HG03521 (cell line): Measurements from ENCODE around the gene HMGN1.
A peak's percentile ranks its signal among the peaks of the same experiment; 100 is the strongest.
"Not testable (repeated sequence)": the region's sequence is repeated elsewhere in the genome, so short reads cannot be mapped to it uniquely, and the experiment has no call there.

Experiments
- ATAC-seq: cut with Tn5 transposase; IDR thresholded peaks from one replicate; pipeline ENCODE4 v1.9.1; 2021; ENCODE audit warnings: mild to moderate bottlenecking, moderate library complexity; ENCODE audit not compliant: unreplicated experiment

HMGN1 gene

DNA sequence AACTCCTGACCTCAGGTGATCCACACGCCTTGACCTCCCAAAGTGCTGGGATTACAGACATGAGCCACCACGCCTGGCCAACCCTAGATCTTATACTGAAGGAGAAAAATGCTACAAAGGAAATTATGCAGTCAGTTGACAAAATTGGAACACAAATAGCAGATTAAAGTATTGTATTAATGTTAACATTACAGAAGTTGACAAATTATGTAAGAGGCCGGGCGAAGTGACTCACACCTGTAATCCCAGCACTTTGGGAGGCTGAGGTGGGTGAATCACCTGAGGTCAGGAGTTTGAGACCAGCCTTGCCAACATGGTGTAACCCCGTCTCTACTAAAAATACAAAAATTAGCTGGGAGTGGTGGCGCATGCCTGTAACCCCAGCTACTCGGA lies 21.0 kb upstream of the HMGN1 start:
- not testable (repeated sequence) for ATAC-seq

- no peak for ATAC-seq
Observed at GRCh38 chr21:39367783-39368182, 18.9 kb upstream of the HMGN1 start.

- no peak for ATAC-seq
Observed at GRCh38 chr21:39366563-39366962, 17.7 kb upstream of the HMGN1 start.

DNA sequence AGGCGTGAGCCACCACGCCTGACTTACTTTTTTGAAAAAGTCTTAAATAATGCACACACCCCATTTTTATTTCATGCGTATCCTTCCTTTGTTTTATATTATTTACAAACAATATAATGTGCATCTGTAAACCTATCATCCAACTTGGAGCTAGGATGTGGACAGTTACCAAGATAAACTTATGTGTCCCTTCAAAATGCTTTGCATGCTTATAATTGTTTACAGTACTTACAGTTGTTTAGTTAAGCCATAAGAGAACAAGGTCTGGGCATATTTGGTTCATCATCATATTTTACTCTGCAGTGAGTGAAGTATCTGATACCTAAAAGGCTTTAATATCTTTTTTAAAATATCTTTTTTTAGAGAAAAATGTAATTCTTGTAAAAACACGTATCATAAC lies 16.1 kb upstream of the HMGN1 start:
- no peak for ATAC-seq

- no peak for ATAC-seq
Observed at GRCh38 chr21:39363607-39364555, 15.0 kb upstream of the HMGN1 start.

DNA sequence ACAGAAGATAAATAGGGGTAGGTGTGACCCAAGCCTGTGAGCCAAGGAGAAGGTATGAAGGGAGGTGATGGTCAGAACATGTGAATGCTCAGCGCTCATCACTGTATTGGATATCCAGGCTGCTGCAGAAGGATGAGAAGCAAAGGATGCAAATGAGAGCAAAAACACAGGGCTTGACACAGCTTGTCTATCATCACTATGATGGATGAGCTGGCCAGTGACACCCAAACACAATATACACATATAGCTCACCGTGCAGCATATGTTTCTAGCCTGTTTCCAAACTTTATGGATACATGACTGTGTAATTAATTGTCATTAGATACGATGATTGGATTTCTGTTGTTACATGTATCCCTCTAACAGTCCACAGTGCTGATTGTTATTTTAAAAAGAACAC lies 13.8 kb upstream of the HMGN1 start:
- ATAC-seq: no peak

DNA sequence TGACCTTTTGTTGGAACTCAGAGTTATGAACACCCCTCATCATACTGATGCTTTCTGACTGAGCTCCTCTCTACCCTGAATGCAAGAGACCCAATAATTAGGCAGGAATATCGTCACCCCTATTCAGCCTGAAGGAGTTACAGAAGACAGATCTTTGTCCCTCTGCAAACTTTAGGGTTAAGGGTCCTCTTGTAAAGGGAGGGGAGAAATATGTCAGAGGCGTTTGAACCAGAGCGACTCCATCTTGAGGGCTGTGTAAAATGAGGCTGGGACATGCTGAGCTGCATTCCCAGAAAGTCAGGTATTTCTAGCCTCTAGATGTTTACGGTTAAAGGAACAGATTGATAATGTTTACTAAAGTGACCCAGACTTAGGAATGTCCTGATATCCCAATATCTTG lies 10.5 kb upstream of the HMGN1 start:
- ATAC-seq: no peak

- no peak for ATAC-seq
Observed at GRCh38 chr21:39353295-39353694, 4.4 kb upstream of the HMGN1 start.

DNA sequence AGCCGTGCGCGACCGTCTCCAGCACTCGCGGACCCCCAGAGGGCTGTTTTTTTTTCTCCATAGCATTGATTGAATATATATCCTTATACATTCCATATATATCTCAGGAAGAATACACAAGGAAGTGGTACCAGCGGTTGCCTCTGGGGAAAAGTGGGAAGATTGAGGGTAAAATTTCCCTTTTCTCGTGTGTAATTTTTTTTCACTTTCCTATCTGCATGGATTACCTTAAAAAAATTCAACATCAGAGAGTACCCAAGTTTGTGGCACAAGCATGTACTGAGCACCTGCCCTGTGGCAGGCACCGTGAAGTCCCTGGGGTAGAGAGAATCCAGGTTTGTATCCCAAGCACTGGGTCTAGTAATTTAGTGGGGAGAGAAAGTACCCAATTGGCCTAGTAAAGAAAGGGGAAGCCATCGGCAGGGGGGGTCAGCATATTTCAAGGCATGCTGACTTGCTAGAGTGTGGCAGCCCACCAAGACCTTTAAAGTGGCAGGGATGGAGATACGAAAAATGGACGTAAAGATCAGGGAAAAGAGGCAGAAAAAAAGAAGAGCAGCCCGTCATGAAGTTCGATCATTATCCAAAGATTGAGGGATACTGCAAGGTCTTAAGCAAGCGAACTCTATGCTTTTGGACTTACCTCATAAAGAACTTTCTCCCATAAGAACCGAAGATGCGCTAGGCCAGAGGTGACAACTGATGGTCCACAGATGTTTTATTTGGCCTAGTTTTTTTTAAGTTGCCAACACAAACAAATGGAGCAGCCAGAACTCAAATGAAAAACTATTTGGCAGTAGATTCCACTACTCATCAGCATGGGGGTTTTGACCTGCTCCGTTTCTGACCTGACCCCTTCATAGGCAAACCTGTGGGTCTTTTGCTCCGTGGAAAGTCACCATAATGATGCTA lies 1.5 kb upstream of the HMGN1 start:
- no peak for ATAC-seq

DNA sequence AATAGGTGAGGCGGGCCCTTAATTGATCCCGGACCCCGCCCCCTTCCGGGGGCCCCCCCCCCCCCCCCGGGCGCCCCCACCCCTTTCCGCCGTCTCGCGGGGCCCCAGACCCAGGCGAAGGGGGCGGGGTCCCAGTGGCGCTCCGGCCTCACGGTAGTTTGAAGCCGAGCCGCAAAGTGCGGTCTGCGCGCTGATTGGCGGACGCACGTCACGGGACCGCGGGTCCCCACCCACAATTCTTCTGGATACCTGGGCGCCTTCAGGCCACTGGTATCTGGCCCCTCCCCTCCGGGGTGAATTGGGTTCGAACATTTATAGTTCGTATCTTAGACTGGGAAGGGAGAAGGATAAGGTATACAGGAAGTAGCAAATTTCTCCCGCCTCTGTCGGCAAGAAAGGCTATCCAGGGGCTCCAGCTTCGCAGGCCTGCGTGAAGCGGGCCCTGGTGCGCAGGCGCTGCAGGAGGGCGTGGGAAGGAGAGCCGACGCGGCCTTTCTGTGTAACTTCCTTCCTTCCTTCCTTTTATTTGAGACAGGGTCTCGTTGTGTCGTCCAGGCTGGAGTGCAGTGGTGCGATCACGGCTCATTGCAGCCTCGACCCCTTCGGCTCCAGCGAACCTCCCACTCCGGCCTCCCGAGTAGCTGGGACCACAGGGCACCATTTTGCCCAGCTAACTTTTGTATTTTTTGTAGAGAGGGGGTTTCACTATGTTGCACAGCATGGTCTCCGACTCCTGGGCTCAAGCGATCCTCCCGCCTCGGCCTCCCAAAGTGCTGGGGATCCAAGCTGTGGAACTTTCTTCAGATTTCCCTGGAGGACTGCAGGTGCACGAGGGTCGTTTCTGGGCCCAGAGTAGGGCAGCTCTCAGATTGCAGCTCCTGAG lies 564 bp upstream of the HMGN1 start:
- ATAC-seq: peak; percentile 82

DNA sequence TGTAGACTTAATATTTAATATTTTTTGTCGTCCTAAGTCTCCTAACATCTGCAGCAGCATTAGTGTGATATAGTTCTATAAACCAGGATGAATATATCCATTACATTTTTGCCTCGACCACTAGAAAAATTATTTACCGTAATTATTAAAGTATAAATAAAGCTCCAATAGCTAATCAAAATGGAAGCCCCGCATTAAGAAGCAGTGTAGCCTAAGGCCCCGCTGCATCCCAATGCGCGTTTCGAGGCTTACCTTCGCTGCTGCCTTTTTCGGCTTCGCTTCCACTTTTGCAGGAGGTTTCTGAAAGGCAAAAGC lies 891 bp downstream of the HMGN1 start:
- ATAC-seq: no peak

- ATAC-seq: no peak
Observed at GRCh38 chr21:39347537-39347936, 1.4 kb downstream of the HMGN1 start.

DNA sequence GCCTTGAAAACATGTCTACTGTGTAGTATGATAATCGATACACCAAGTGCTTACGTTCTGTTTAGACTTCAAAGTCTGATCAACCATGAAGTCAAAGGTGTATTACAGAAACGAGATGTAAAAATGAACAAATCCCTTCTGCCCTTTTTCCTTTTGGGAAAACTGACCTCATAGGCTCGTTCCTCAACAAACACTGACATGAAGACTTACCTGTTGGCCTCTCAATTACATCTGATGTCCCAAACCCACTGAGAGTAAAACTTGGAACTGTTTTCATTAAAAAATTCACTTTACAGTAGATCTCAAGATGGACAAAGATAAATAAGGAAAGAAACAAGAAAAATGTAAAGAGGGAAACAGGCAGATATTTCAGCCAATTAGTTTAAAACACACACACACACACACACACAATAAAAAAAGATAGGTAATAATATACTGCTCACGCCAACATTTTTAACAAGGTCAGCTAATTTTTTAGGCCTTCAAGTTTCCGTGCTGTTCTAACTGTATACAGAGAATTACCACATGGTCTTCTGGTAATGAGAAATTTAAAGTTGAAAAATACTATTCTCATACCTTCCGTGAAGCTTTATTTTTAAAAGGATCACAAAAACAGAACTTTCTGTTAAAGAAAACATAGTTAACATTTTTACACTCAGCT lies 2.1 kb downstream of the HMGN1 start:
- no peak for ATAC-seq

DNA sequence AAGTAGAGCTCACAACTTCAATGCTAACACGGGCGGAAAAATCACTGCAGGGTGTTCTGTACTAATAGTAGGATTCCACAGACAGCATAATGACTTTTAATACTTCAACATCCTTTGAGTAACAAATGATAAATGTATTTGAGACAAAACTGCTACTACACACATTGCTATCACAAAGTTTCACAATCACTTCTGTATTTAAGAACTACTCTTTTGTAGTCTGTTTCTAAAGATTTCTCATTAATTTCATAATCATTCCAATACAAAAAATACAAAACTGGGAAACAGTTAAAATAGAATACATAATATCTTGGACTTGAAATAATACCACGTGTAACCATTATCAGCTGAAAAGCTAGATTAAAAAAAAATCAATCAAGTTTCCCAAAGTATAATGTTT lies 2.7 kb downstream of the HMGN1 start:
- ATAC-seq: no peak

DNA sequence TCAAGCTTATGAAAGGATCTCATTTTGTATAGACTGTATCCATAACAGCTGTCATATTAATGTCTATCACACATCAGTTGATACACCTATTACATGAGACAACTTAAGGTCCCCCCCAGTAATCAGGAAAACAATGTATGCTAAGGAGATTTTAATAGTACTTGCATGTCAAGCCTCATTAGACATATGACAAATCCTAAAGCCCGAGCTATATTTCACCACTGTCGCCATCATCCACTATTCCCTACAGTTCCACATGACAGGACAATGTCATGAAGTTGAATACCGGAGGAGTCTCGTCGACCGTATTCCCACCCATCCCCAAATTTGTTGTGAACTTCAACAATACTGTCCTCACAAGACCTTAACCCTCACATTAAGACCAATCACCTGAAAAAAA lies 3.4 kb downstream of the HMGN1 start:
- no peak for ATAC-seq

DNA sequence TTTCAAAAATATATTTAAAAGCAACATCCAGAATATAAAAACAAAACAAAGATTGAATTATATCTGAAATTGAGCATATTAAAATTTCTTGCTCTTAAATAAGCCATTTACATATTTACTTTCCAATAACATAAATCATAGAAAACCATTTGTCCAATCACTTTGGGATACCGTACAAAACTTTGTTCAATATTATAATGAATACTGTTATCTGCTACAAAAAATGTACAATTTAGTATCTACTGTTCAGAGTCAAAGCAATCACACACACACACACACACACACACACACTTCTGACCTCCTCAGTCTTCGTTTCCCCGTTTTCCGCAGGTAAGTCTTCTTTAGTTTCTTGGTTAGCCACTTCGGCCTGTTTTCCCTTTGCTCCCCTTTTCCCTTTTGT lies 4.0 kb downstream of the HMGN1 start:
- ATAC-seq: no peak

DNA sequence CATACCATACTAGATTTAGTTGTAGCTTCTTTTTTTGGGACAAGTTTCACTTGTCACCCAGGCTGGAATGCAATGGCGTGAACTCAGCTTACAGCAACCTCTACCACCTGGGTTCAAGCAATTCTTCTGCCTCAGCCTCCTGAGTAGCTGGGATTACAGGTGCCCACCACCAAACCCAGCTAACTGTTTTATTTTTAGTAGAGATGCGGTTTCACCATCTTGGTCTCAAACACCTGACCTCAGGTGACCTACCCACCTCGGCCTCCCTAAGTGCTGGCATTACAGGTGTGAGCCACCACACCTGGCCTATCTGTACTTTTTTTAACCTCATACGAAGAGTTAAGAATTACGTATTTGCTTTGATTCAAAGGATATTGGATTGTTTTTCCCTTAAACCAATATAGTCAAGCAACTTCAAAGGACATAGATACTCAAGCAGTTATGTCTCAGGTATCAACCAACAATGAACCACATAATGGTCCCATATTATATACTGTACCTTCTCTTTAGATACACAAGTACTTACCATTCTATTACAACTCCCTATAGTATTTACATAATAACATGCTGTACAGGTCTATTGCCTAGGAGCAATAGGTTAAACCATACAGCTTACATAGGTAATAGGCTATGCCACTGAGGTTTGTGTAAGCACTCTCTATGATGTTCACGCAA lies 7.5 kb downstream of the HMGN1 start:
- ATAC-seq: no peak

GRCh38 chr21:39340687-39341086 lies 8.2 kb downstream of the HMGN1 start:
- no peak for ATAC-seq

- ATAC-seq: no peak
Observed at GRCh38 chr21:39339231-39339630, 9.7 kb downstream of the HMGN1 start.

- ATAC-seq: no peak
Observed at GRCh38 chr21:39336457-39337008, 12.4 kb downstream of the HMGN1 start.
